ENCODE measurements around the gene NUDC. TPM values are rescaled to one million over a fixed set of nuclear protein-coding genes. Genes with fewer than 3 reads are reported as not detected.

Gene NUDC
- total and polyA plus RNA-seq, 4 experiments from 2014 or later = 42.0 to 98.2 (median 63.3) TPM

DNA sequence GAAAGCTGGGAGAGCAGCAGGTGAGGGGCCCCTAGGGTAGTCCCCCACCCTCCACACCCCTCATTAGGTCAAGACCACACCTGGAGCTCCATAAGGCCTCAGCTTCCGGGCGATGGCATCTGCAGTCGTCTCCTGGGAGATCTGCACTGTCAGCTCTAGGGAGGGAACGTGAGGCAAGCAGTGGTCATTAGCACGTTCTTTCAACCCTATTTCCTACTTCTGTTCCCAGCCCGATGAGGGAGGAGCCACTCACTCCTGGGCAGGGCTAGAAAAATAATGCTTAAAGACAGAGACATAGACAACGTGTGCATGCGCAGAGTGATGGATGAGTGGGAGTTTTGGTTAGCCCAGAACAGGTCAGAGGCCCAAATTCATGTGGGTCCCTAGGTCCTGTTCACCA, 29.1 kb downstream of the NUDC start:
- Mint-ChIP-seq H3K9me3 (no peaks in the 10 kb centered on the region), H3K36me3 (peaks cover 16 to 31% of the 10 kb centered on the region in 2 donors), H3K27me3 (no peaks in the 10 kb centered on the region), H3K27ac (peak overlapping the region in 1 of 7 donors; percentile 47), H3K4me1 (no peaks in the 10 kb centered on the region), H3K4me3 (no peak overlapping the region)
- Histone ChIP-seq H3K4me1 (ENCODE audit: insufficient read depth, low read length) (no peaks in the 10 kb centered on the region), H3K4me3 (ENCODE audit: low read length in 2 of 2) (no peak overlapping the region), H3K27me3 (ENCODE audit: insufficient read depth, low read length) (no peaks in the 10 kb centered on the region), H3K36me3 (ENCODE audit: insufficient read depth, low read length) (peaks cover 6% of the 10 kb centered on the region), H3K9me3 (ENCODE audit: control insufficient read depth in 1 of 2, low read length in 2 of 2) (no peaks in the 10 kb centered on the region), H3K27ac (ENCODE audit: low read depth, low read length) (no peak overlapping the region)
- intact Hi-C loops (cut with micrococcal nuclease) = no loop called here
- DNase-seq = no peak
- CTCF ChIA-PET (ENCODE audit: partially characterized antibody) = no interaction called here
- POLR2A ChIA-PET (ENCODE audit: partially characterized antibody) = no interaction called here

DNA sequence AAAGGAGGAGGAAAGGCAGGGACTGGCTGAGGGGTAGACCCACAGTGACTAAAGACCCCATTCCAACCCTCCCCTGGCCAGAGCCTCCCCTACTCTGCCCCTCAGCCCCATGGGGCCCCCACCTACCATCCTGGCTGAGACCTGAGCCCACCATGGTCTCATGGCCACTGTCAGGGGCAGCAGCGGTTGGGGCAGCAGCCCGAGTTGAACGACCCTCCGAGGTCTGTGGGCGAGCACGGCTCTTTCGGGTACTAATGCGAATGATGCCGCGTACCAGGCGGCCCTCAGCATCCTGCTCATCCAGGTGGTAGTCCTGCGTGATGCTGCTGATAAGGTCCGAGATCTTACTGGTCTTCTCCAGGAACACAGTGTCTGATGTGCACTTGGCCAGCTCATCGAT, 29.7 kb downstream of the NUDC start:
- peaks cover 15 to 25% of the 10 kb centered on the region in 2 donors for H3K36me3 Mint-ChIP-seq
- H3K9me3 ChIP-seq (ENCODE audit: control insufficient read depth in 1 of 2, low read length in 2 of 2) = no peaks in the 10 kb centered on the region
- no peaks in the 10 kb centered on the region for H3K4me1 Mint-ChIP-seq
- H3K27ac ChIP-seq (ENCODE audit: low read depth, low read length) = no peak overlapping the region
- intact Hi-C loops (cut with micrococcal nuclease) = no loop called here
- CTCF ChIA-PET (ENCODE audit: partially characterized antibody) = interaction anchor here (1.3 kb wide), 1 partner anchor 9 kb away, joined by 3 read pairs; the partner anchor contains the start of gene KDF1
- no peaks in the 10 kb centered on the region for H3K4me1 ChIP-seq (ENCODE audit: insufficient read depth, low read length)
- no peak overlapping the region for H3K4me3 Mint-ChIP-seq
- no peaks in the 10 kb centered on the region for H3K27me3 Mint-ChIP-seq
- DNase-seq = no peak
- H3K36me3 ChIP-seq (ENCODE audit: insufficient read depth, low read length) = no peaks in the 10 kb centered on the region
- no peaks in the 10 kb centered on the region for H3K9me3 Mint-ChIP-seq
- no peak overlapping the region for H3K27ac Mint-ChIP-seq
- POLR2A ChIA-PET (ENCODE audit: partially characterized antibody) = no interaction called here
- H3K27me3 ChIP-seq (ENCODE audit: insufficient read depth, low read length) = no peaks in the 10 kb centered on the region
- no peak overlapping the region for H3K4me3 ChIP-seq (ENCODE audit: low read length in 2 of 2)

DNA sequence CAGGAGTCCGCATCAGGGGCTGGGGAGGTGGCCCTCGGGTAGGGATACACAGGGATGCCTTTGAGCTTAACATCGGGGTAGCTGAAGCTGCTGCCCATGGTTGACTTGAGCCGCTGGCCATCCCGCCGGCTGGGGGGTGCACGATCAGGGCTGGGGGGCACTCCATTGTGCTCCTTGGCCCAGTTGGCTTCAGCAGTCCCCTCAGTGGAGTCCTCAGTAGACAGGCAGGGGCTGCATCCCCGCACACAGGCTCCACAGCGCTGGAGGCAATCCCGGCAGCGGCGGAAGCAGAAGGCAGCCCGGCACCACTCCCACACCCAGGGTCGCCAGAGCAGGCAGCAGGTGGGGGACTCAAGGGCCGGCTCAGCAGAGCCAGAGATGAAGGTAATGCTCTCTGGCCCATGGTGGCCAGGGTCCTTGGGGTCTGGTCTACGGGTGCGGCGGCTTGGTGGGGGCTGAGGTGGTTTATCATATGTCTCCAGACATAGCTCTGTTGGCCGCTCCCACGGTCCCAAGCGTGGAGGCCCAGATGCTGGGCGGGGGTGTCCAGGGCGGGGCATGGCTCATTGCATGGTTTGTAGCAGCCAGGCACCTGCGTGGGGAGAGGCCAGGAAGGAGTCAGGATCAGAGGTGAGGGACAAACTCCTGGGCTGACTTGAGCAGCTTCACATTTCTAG, 30.4 kb downstream of the NUDC start:
- no peaks in the 10 kb centered on the region for H3K9me3 ChIP-seq (ENCODE audit: control insufficient read depth in 1 of 2, low read length in 2 of 2)
- H3K4me1 ChIP-seq (ENCODE audit: insufficient read depth, low read length) = no peaks in the 10 kb centered on the region
- Mint-ChIP-seq H3K27me3 (no peaks in the 10 kb centered on the region), H3K4me1 (no peaks in the 10 kb centered on the region), H3K36me3 (peaks cover 20 to 23% of the 10 kb centered on the region in 2 donors), H3K4me3 (no peak overlapping the region), H3K27ac (peak overlapping the region in 1 of 7 donors; percentile 24), H3K9me3 (peaks cover 0 to 1% (median 0%) of the 10 kb centered on the region in 8 donors)
- no peak overlapping the region for H3K4me3 ChIP-seq (ENCODE audit: low read length in 2 of 2)
- intact Hi-C loops (cut with micrococcal nuclease) = no loop called here
- H3K27ac ChIP-seq (ENCODE audit: low read depth, low read length) = no peak overlapping the region
- H3K27me3 ChIP-seq (ENCODE audit: insufficient read depth, low read length) = no peaks in the 10 kb centered on the region
- ChIA-PET POLR2A (ENCODE audit: partially characterized antibody) (no interaction called here), CTCF (ENCODE audit: partially characterized antibody) (interaction anchor here (1.3 kb wide), 1 partner anchor 9 kb away, joined by 3 read pairs; the partner anchor contains the start of gene KDF1)
- DNase-seq = no peak
- H3K36me3 ChIP-seq (ENCODE audit: insufficient read depth, low read length) = no peaks in the 10 kb centered on the region

DNA sequence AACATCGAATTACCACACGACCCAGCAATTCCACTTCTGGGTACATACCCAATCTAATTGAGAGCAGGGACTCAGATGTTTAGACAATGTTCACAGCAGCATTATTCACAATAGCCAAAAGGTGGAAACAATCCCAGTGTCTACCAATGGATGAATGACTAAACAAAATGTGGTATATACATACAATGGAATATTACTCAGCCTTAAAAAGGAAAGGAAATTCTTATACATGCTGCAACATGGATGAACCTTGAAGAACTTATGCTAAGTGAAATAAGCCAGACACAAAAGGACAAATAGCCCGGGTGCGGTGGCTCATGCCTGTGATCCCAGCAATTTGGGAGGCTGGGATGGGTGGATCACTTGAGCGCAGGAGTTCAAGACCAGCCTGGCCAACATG, 31.8 kb downstream of the NUDC start:
- Histone ChIP-seq H3K27ac (ENCODE audit: low read depth, low read length) (no peak overlapping the region), H3K36me3 (ENCODE audit: insufficient read depth, low read length) (no peaks in the 10 kb centered on the region), H3K9me3 (ENCODE audit: control insufficient read depth in 1 of 2, low read length in 2 of 2) (no peaks in the 10 kb centered on the region), H3K27me3 (ENCODE audit: insufficient read depth, low read length) (no peaks in the 10 kb centered on the region), H3K4me3 (ENCODE audit: low read length in 2 of 2) (no peak overlapping the region), H3K4me1 (ENCODE audit: insufficient read depth, low read length) (no peaks in the 10 kb centered on the region)
- H3K9me3 Mint-ChIP-seq = peaks cover 0 to 1% (median 0%) of the 10 kb centered on the region in 8 donors
- no peak overlapping the region for H3K27ac Mint-ChIP-seq
- no peaks in the 10 kb centered on the region for H3K27me3 Mint-ChIP-seq
- H3K36me3 Mint-ChIP-seq = peaks cover 20 to 21% of the 10 kb centered on the region in 2 donors
- no peak for DNase-seq
- H3K4me3 Mint-ChIP-seq = no peak overlapping the region
- POLR2A ChIA-PET (ENCODE audit: partially characterized antibody) = interaction anchor here (0.6 kb wide), 1 partner anchor 909 kb away, joined by 3 read pairs; no protein-coding TSS in a partner anchor
- CTCF ChIA-PET (ENCODE audit: partially characterized antibody) = no interaction called here
- peaks cover 0 to under 1% (median 0%) of the 10 kb centered on the region in 4 donors for H3K4me1 Mint-ChIP-seq
- intact Hi-C loops (cut with micrococcal nuclease) = no loop called here

DNA sequence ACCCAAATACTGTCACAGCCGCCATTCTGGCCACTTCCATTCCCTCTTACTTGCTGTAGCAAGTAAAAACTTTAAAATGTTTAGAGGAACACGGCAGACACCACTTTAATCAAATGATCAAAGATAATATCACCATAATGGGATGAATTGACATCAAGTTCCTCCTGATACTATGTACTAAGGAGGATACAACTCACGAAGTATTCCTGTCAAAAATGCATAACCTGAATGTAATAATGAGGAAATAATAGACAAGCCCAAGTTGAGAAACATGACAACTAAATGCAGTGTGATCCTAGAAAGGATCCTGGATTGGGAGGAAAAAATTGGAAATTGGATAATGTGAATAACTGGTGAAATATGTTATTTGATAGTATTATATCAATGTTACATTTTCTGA, 34.8 kb downstream of the NUDC start:
- CTCF ChIA-PET (ENCODE audit: partially characterized antibody) = no interaction called here
- POLR2A ChIA-PET (ENCODE audit: partially characterized antibody) = no interaction called here
- Mint-ChIP-seq H3K4me3 (no peak overlapping the region), H3K36me3 (peaks cover 12% of the 10 kb centered on the region in 2 donors), H3K27me3 (peaks cover 0 to 2% of the 10 kb centered on the region in 2 donors), H3K9me3 (peaks cover 0 to 1% (median 0%) of the 10 kb centered on the region in 8 donors), H3K27ac (no peak overlapping the region), H3K4me1 (peaks cover 3 to 15% (median 7%) of the 10 kb centered on the region in 4 donors)
- intact Hi-C loops (cut with micrococcal nuclease) = no loop called here
- no peak overlapping the region for H3K27ac ChIP-seq (ENCODE audit: low read depth, low read length)
- no peaks in the 10 kb centered on the region for H3K27me3 ChIP-seq (ENCODE audit: insufficient read depth, low read length)
- H3K4me1 ChIP-seq (ENCODE audit: insufficient read depth, low read length) = peaks cover 15% of the 10 kb centered on the region
- no peak overlapping the region for H3K4me3 ChIP-seq (ENCODE audit: low read length in 2 of 2)
- no peaks in the 10 kb centered on the region for H3K9me3 ChIP-seq (ENCODE audit: control insufficient read depth in 1 of 2, low read length in 2 of 2)
- no peak for DNase-seq
- no peaks in the 10 kb centered on the region for H3K36me3 ChIP-seq (ENCODE audit: insufficient read depth, low read length)

- peaks cover 0 to 2% of the 10 kb centered on the region in 2 donors for H3K27me3 Mint-ChIP-seq
- H3K4me1 Mint-ChIP-seq = peaks cover 3 to 15% (median 7%) of the 10 kb centered on the region in 4 donors
- Histone ChIP-seq H3K4me3 (ENCODE audit: low read length in 2 of 2) (no peak overlapping the region), H3K36me3 (ENCODE audit: insufficient read depth, low read length) (no peaks in the 10 kb centered on the region), H3K9me3 (ENCODE audit: control insufficient read depth in 1 of 2, low read length in 2 of 2) (no peaks in the 10 kb centered on the region), H3K27ac (ENCODE audit: low read depth, low read length) (no peak overlapping the region), H3K4me1 (ENCODE audit: insufficient read depth, low read length) (peaks cover 15% of the 10 kb centered on the region), H3K27me3 (ENCODE audit: insufficient read depth, low read length) (no peaks in the 10 kb centered on the region)
- peaks cover 0 to 1% (median 0%) of the 10 kb centered on the region in 8 donors for H3K9me3 Mint-ChIP-seq
- peaks cover 7 to 9% of the 10 kb centered on the region in 2 donors for H3K36me3 Mint-ChIP-seq
- ChIA-PET CTCF (ENCODE audit: partially characterized antibody) (no interaction called here), POLR2A (ENCODE audit: partially characterized antibody) (no interaction called here)
- H3K4me3 Mint-ChIP-seq = peak overlapping the region in 1 of 8 donors; percentile 61
- intact Hi-C loops (cut with micrococcal nuclease) = no loop called here
- no peak overlapping the region for H3K27ac Mint-ChIP-seq
- DNase-seq = no peak
Observed at GRCh38 chr1:26957306-26957705, 35.8 kb downstream of the NUDC start.

DNA sequence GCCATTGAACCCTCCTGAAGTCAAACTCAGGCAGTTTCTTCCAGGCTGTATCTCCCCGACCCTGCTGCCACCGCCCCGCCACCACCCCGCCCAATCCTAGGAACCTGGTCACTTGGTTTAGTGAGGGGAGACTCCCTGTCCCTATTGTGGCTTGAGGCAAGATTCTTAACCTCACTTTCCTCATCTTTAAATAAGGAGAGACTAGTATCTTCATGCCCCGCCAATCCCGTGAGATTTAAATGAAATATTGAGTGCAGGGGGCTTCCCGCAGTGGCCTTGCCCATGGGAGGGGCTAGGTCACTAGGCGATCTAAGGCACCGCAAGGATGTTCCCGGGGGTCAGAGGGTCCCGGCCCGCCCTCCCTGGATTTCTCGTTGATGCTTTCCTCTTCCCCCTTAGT, 37.7 kb downstream of the NUDC start:
- Histone ChIP-seq H3K27ac (ENCODE audit: low read depth, low read length) (no peak overlapping the region), H3K4me3 (ENCODE audit: low read length in 2 of 2) (peak overlapping the region in 1 of 2 donors; percentile 60), H3K9me3 (ENCODE audit: control insufficient read depth in 1 of 2, low read length in 2 of 2) (no peaks in the 10 kb centered on the region), H3K4me1 (ENCODE audit: insufficient read depth, low read length) (peaks cover 15% of the 10 kb centered on the region), H3K36me3 (ENCODE audit: insufficient read depth, low read length) (no peaks in the 10 kb centered on the region), H3K27me3 (ENCODE audit: insufficient read depth, low read length) (no peaks in the 10 kb centered on the region)
- peaks cover 2 to 7% of the 10 kb centered on the region in 2 donors for H3K36me3 Mint-ChIP-seq
- H3K4me3 Mint-ChIP-seq = peak overlapping the region in 7 of 8 donors; percentile 61 to 79 (median 68)
- peaks cover 2 to 4% of the 10 kb centered on the region in 2 donors for H3K27me3 Mint-ChIP-seq
- ChIA-PET POLR2A (ENCODE audit: partially characterized antibody) (interaction anchor here (1.4 to 1.7 kb wide), 2 partner anchors 10 to 59 kb away, joined by 3 to 4 read pairs; partner anchors contain the start of gene GPATCH3), CTCF (ENCODE audit: partially characterized antibody) (no interaction called here)
- intact Hi-C loops (cut with micrococcal nuclease) = no loop called here
- H3K27ac Mint-ChIP-seq = no peak overlapping the region
- DNase-seq = no peak
- peaks cover 3 to 15% (median 7%) of the 10 kb centered on the region in 4 donors for H3K4me1 Mint-ChIP-seq
- peaks cover 0 to 1% (median 0%) of the 10 kb centered on the region in 8 donors for H3K9me3 Mint-ChIP-seq
